HG03342 (cell line): ENCODE measurements around the gene RBM8A.

Experiments
- ATAC-seq: cut with Tn5 transposase; IDR thresholded peaks from one replicate; pipeline ENCODE4 v1.9.1; 2021; ENCODE audit warnings: mild to moderate bottlenecking, moderate library complexity; ENCODE audit not compliant: unreplicated experiment

Gene RBM8A

DNA sequence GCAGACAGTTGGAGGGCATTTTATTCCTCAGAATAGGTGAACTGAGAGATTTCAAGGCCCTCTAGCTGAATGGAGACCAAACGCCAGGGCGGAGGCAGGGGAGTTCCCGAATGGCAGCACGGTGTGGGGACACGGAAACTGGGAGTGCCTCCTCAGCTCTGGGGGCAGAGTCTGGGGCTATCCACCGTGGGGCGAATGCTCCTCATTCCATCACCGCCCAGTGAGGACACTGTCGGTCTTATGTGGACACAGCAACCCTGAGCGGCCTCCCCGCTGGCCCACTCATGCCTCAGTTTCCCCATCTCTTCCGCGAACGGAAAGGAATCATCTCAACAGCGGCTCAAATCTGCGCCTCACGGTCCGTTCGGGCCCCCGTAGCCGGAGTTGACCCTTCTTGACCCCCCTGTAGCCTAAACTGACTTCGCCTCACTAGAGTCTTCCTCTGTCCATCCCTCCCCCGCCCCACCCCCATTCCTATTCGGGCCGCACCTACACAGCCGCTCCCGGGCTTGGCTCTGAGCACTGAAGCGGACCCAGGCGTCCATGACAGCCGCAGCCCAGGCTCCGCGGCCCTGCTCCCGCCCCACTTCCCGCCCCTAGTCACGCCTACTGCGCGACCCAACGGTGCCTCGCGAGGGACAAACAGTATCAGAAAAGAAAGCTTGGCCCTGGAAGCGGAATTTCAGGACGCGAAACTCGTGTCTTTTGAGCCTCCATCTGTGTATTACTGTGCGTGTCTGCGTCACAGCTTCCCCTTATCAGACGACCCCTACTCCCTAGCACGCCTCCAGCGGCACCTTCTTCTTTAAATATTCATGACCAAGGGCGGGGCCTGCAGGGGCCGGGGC, 8.9 kb downstream of the RBM8A start, which contains the start of gene PEX11B:
PEX11B (minus strand) TSS at position 574 of the 848 bp plus-strand sequence; CDS start at position 545, 29 bp downstream.
- ATAC-seq, result peak; percentile 79

DNA sequence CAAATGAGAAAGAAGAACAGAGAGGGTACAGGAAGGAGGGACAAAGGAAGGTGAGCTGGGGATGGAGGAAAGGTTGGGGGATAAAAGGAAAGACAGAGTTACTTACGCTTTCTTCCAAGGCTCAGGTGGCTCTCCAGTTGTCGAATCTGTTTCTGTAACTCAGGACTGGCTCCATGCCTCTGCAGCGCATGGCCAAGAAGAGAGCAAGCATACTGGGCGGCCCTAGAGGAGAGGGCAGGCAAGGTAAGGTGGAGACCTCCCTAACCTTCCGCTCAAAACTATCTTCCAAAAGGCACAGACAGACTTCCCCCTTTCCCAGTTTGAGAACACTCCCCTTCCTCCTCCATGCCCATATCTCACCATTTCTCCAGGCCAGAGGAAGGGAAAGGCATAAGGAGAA, 9.7 kb downstream of the RBM8A start:
- no peak for ATAC-seq

DNA sequence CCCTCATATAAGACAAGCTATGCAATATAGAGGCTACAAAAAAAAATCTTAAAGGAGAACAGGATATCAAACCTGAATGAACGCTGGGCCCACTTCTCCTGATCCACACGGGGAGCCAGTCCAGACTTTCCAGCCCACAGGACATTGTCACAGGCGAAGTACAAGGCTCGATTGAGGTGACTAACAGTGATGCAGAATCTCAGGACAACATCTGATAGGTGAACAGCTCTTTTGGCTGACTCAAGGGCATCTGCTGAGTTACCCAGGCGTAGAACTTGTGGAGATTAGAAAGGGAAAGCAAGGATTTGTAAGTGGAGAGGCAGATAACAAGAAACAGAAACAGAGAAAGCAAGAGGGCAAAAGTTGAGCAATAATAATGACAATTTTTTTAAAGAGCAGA, 10.5 kb downstream of the RBM8A start:
- no peak for ATAC-seq

- no peak for ATAC-seq
These were observed 15.1 kb downstream of the RBM8A start for GRCh38 chr1:145912128-145912641.

- ATAC-seq, result no peak
These were observed 18.6 kb downstream of the RBM8A start for GRCh38 chr1:145908653-145909052.

GRCh38 chr1:145906954-145907753, 20.1 kb downstream of the RBM8A start:
- ATAC-seq, result no peak

DNA sequence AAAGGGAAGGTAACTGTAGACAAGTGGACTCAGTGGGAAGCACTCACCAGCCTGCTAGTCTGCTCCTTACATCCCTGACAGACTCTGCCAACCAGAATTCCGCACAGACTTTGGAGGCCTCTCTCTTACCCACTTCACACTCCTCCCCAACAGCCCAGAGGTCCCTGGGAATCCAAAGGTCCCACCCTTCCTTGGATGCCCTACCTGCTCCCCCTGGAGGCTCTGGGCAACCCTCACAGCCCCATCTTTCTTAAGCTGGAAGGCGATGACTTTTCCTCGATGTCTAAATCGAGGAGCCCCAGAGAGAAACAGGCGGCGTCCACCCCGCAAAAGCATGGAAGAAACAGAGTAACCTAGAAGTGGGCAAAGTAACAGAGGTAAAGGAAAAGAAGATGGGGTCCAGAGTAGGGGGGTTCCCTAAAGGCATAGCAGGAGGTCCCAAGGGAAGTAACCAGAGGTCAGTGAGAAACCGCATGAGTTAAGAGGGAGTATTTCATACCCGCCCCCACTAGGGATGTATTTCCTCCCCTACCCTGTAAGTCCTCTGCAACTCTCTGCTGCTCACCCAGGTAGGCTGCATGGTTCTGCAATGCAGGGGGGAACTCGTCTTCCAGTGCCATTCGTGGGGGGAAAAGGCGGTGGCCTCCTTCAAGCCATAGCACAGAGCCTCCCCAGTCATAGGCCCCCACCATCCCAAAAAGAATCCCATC, 25.8 kb downstream of the RBM8A start:
- ATAC-seq, result no peak

- ATAC-seq, result no peak
These were observed 28.5 kb downstream of the RBM8A start for GRCh38 chr1:145898756-145899155.

GRCh38 chr1:145897969-145898368, 29.3 kb downstream of the RBM8A start:
- no peak for ATAC-seq

DNA sequence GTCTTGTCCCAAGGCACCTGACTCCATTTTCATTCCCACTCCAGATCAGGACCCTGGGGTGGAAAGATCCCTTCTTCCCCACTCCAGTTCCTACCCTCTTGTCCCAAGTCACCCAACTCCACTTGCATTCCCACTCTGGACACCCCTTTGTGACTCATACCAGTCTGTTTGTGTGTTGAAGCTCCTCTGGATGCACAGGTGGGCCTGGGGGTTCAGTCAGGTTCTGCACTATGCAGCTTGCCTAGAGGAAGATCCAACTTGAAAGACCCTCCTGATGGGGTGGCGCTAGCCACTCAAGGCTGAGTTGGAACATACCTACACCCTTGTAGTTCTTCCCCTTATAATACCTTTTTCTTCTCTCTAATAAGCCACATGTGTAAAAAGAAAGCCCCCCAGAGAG, 31.8 kb downstream of the RBM8A start:
- ATAC-seq, result no peak

DNA sequence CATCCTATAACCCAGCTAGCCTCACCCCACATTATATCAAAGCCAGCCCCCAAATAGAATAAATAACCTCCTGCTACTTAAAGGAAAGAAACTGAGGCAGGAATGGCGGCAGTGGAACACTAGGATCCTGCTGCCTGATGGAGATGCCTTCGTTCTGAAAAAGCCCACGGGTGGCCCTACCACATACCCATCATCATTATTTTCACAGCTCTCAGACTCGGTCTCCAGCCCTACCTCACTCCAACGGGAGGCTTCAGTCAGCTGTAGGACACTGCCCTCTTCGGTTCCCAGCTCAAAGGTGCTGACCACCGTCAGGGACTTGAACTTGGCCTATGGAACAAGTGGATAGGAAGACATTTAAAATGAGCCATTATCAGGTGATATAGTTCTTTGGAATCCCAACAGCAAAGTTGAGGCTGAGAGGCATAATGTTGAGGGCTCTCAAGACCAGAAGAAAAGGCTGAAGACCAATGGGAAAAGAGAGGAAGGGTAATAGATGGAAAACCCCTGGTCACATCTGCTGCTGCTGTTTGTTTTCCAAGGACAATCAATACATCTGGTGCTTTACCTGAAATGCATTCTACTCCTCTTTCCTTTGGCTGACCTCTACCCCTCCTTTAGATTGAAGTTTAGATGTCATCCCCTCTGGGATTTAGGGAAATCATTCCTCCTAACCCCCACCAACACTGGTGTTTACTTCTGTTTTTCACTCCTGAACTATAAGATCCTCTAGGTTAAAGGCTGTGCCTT, 33.8 kb downstream of the RBM8A start:
- no peak for ATAC-seq

DNA sequence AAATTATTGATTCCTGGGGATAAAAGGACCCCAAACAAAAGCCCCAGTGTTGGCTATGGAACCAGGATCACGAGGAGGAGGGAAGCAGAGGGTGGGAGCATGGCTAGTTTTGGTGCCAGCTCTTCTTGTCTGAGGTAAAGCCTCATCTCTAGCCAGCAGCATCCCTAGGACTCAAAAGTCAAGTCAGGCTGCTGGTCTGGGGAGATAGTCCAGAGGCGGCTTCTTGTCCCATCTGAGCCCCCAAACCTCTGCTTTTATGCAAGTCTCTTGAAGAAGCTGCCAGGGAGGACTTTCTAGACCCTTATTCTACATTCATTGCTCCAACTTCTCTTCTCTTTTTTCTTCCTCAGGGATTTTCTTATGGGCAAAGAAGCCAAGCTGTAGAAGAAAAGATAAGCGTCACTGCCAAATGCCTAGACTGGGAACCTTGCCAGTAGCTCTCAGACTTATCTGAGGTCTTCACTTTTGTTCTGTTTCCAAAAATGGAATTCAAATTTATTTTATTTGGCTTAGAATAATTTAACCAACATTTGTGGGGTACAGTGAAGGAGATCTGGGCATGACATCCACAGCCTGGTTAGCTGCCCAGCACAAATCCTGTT, 34.7 kb downstream of the RBM8A start:
- no peak for ATAC-seq

DNA sequence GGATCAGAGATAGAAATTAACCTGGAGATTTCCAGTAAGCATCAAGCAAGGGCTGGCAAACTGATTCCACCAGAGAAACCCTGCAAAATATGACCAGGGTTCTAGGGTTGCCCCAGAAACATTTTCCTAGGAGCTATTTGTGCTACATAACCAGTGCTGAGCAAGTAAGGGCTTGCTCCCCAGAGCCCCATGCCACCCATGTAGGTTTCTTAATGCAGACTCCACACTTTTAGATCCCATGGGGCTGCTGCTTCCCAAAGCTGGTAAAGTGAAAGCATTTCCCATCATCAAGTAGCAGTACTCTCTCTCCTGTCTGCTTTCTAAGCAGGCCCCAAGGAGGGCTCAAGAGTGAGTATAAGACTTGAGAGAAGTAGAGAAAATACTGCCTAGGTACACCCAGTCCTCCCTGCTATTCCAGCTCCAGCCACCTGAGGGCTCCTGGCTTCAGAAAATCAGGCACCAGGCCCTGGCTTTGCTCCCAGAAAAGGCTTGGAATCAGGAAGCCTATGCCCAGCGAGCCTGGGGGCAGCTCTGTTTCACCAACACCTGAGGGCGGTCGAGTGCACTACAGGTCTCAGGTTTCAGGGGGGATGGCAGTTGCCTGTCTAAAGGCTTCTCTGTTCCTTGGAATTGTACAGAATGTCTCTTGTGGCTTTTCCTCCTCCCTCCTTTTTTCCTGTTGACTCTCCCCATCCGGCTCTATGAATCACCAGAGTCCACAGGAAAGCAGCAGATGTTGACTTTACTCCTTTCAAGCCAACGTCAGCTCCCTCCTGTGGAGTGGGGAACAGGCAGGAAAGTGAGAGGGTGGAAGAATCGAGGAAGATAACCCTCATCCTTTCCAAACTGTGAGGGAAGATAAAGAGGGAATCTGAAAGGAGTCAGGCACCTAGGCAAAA, 35.4 kb downstream of the RBM8A start:
- ATAC-seq, result no peak

DNA sequence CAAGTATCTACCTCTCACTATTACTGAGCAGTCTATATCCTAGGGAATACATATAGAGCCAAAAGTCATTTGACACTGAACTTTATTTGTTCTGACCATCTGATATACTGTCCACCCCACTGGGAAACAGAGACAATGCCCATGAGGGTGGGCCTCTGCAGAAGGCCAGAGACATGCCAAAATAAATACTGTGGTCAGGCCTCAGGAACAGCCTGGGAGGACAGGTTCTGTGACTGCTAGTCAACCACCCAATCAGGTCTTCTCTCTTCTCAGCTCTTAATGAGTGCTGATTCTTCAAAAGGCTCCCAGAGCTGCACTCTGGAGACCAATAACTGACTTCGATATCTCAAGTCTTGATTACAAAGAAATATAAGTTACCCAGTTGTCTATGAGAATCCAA, 36.1 kb downstream of the RBM8A start:
- ATAC-seq, result no peak

GRCh38 chr1:145889722-145890121, 37.6 kb downstream of the RBM8A start:
- no peak for ATAC-seq

DNA sequence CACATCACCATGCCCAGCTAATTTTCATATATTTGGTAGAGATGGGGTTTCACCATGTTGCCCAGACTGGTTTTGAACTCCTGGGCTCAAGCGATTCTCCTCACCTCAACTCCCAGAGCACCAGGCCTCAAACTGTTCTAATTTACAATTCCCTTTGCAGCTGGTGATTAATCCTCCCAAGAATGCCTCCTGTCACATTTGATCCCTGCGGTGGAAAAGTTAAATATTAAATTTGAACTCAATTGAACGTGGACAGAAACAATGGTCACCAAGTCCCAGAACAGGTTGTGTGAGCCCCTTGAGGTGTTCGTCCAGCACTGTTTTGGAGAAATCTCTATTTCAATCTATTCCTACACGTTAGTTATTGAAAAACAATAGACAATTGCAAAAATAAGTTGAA, 39.7 kb downstream of the RBM8A start:
- ATAC-seq, result no peak

- ATAC-seq, result no peak
These were observed 40.5 kb downstream of the RBM8A start for GRCh38 chr1:145886816-145887215.

DNA sequence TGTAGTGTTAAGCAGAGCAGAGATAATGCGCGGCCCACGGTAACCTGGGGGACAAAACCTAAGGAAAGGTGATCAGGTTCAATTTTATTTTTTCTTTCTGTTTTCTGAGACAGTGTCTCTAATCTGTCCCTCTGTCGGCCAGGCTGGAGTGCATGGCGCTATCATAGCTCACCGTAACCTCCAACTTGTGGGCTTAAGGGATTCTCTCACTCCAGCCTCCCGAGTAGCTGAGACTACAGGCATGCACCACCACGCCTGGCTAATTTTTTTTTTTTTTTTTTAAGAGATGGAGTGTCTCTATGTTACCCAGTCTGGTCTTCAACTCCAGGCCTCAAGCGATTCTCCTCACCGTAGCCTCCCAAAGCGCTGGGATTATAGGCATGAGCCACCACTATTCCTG, 40.9 kb downstream of the RBM8A start:
- ATAC-seq, result no peak

DNA sequence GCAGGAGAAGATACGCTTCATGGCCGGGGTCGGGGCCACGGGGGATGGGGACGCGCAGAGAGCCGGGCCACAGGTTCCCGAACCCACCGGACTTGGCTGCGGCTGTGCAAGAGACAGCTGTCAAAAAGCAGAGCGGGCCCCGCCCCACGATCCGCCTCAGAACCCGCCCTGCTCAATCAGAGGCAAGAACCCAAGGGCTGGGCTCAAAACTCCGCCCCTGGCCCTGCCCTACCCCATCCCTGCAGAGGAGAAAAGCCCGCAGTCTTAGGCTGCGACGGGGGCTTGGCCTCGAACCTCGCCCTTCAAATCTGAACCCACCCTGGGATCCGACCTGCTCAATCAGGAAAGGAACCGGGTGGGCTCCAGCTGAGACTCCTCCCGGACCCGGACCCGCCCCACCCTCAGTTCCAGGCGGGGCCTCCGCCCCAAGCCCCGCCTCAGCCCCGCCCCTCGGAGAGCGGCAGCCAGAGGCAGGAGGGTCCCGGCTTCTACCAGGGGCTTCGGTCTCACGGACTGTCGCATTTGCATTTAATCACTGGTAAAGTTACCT, 41.5 kb downstream of the RBM8A start, which contains the start of gene ANKRD35:
ANKRD35 (minus strand) TSS at position 129 of the 550 bp plus-strand sequence; CDS start at position 21, 108 bp downstream.
- peak; percentile 99 for ATAC-seq
